ENCODE results near the gene RGS4. TPM values are rescaled to one million over a fixed set of nuclear protein-coding genes. Genes with fewer than 3 reads are reported as not detected.

The RGS4 gene
- total RNA-seq, 2 donors from 2014 or later, result 0.33 to 14.5 TPM

- no peak for DNase-seq
- no peaks in the 10 kb centered on the region for H3K36me3 ChIP-seq (replicated peaks in 1 of 2; ENCODE audit: insufficient read depth in 1 of 2, low read depth in 2 of 2)
- H3K4me3 ChIP-seq, result no peak overlapping the region
- no peaks in the 10 kb centered on the region for H3K27me3 ChIP-seq
- no peak overlapping the region for H3K27ac ChIP-seq
- WGBS, 2 donors, result 30 to 35% methylated on average over 2 of the region's 2 CpGs
- H3K4me1 ChIP-seq, result no peaks in the 10 kb centered on the region
- intact Hi-C loops (cut with DNase I), result no loop called here
- no peak for ATAC-seq
- no peaks in the 10 kb centered on the region for H3K9me3 ChIP-seq
- TF ChIP-seq POLR2A (IDR thresholded peaks at IDR 0.05) (no peak), CTCF (IDR thresholded peaks at IDR 0.05) (no peak)
Measured at GRCh38 chr1:163055005-163055404, 14.2 kb upstream of the RGS4 start.

- Histone ChIP-seq H3K4me3 (no peak overlapping the region), H3K27ac (no peak overlapping the region), H3K27me3 (no peaks in the 10 kb centered on the region), H3K9me3 (no peaks in the 10 kb centered on the region), H3K4me1 (no peaks in the 10 kb centered on the region), H3K36me3 (replicated peaks in 1 of 2; ENCODE audit: insufficient read depth in 1 of 2, low read depth in 2 of 2) (no peaks in the 10 kb centered on the region)
- ATAC-seq (no peak), DNase-seq (no peak)
- 55 to 69% methylated on average over 4 of the region's 4 CpGs for whole genome bisulfite sequencing, 2 donors
- TF ChIP-seq POLR2A (IDR thresholded peaks at IDR 0.05) (no peak), CTCF (IDR thresholded peaks at IDR 0.05) (no peak)
- intact Hi-C loops (cut with DNase I), result no loop called here
Measured at GRCh38 chr1:163055531-163055930, 13.6 kb upstream of the RGS4 start.

- ATAC-seq (no peak), DNase-seq (no peak)
- Histone ChIP-seq H3K36me3 (replicated peaks in 1 of 2; ENCODE audit: insufficient read depth in 1 of 2, low read depth in 2 of 2) (no peaks in the 10 kb centered on the region), H3K27me3 (no peaks in the 10 kb centered on the region), H3K9me3 (no peaks in the 10 kb centered on the region), H3K4me1 (no peaks in the 10 kb centered on the region), H3K27ac (no peak overlapping the region), H3K4me3 (no peak overlapping the region)
- no peak for TF ChIP-seq CTCF (IDR thresholded peaks at IDR 0.05)
- no peak for TF ChIP-seq POLR2A (IDR thresholded peaks at IDR 0.05)
- intact Hi-C loops (cut with DNase I), result no loop called here
Measured at GRCh38 chr1:163056831-163057230, 12.3 kb upstream of the RGS4 start.

GRCh38 chr1:163060343-163061007 lies 8.7 kb upstream of the RGS4 start:
- intact Hi-C loops (cut with DNase I), result no loop called here
- Histone ChIP-seq H3K27ac (no peak overlapping the region), H3K27me3 (no peaks in the 10 kb centered on the region), H3K4me1 (no peaks in the 10 kb centered on the region), H3K9me3 (no peaks in the 10 kb centered on the region), H3K4me3 (no peak overlapping the region), H3K36me3 (replicated peaks in 1 of 2; ENCODE audit: insufficient read depth in 1 of 2, low read depth in 2 of 2) (no peaks in the 10 kb centered on the region)
- TF ChIP-seq POLR2A (IDR thresholded peaks at IDR 0.05) (no peak), CTCF (IDR thresholded peaks at IDR 0.05) (no peak)
- ATAC-seq (no peak), DNase-seq (no peak)
- 73 to 79% methylated on average over 1 of the region's 1 CpG for WGBS, 2 donors

- H3K4me1 ChIP-seq, result no peaks in the 10 kb centered on the region
- no peak for ATAC-seq
- no peak overlapping the region for H3K27ac ChIP-seq
- no peak for DNase-seq
- no peak overlapping the region for H3K4me3 ChIP-seq
- H3K27me3 ChIP-seq, result no peaks in the 10 kb centered on the region
- no peaks in the 10 kb centered on the region for H3K9me3 ChIP-seq
- H3K36me3 ChIP-seq (replicated peaks in 1 of 2; ENCODE audit: insufficient read depth in 1 of 2, low read depth in 2 of 2), result no peaks in the 10 kb centered on the region
- TF ChIP-seq POLR2A (IDR thresholded peaks at IDR 0.05), result no peak
- TF ChIP-seq CTCF (IDR thresholded peaks at IDR 0.05), result no peak
- intact Hi-C loops (cut with DNase I), result no loop called here
Measured at GRCh38 chr1:163063143-163063542, 6.0 kb upstream of the RGS4 start.
